CD14-positive monocyte (primary cell): ENCODE data around the gene TMEM184B. TPM values are rescaled to one million over a fixed set of nuclear protein-coding genes. Genes with fewer than 3 reads are reported as not detected.
A peak's percentile ranks its signal among the peaks of the same experiment; 100 is the strongest.

Experiments used
- DNase-seq, 3 donors: peaks; one replicate each; pipeline ENCODE4 v3.0.0-alpha.2; 2011 to 2022
- H2AFZ ChIP-seq: 2 replicates; pipeline ENCODE4 v1.6.0; 2012; ENCODE audit warnings: mild to moderate bottlenecking, low read depth, low read length, inconsistent platforms; ENCODE audit not compliant: insufficient read depth, poor library complexity, severe bottlenecking
- H3K27ac ChIP-seq, 2 donors: 1 replicate in 1 of 2; 2 replicates in 1 of 2; pipeline ENCODE4 v1.5.1; 2012 to 2013; ENCODE audit warnings: low read length in 2 of 2, control low read depth in 1 of 2, inconsistent platforms in 1 of 2, low read depth in 1 of 2, mild to moderate bottlenecking in 1 of 2
- H3K27me3 ChIP-seq, 2 donors: one replicate each; pipeline versions ENCODE4 v1.6.0 to v1.6.1; 2011 to 2013; ENCODE audit warnings: low read length in 2 of 2; ENCODE audit not compliant: control insufficient read depth in 2 of 2, insufficient read depth in 2 of 2
- H3K36me3 ChIP-seq, 2 donors: replicated peaks in 1 of 2; 1 replicate in 1 of 2; 2 replicates in 1 of 2; pipeline versions ENCODE4 v1.5.1 to v1.6.1; 2012 to 2013; ENCODE audit warnings: low read length in 2 of 2, control low read depth in 1 of 2, inconsistent platforms in 1 of 2, mild to moderate bottlenecking in 1 of 2; ENCODE audit not compliant: insufficient read depth in 2 of 2, control insufficient read depth in 1 of 2
- H3K4me1 ChIP-seq, 2 donors: 1 replicate in 1 of 2; 2 replicates in 1 of 2; pipeline versions ENCODE4 v1.5.1 to v1.6.1; 2012 to 2013; ENCODE audit warnings: low read length in 2 of 2, control low read depth in 1 of 2, inconsistent platforms in 1 of 2, mild to moderate bottlenecking in 1 of 2, moderate library complexity in 1 of 2; ENCODE audit not compliant: insufficient read depth in 2 of 2, control insufficient read depth in 1 of 2
- H3K4me2 ChIP-seq: replicated peaks from 2 replicates; pipeline ENCODE3; 2012; ENCODE audit warnings: low read length, moderate library complexity, mild to moderate bottlenecking; ENCODE audit not compliant: poor library complexity, severe bottlenecking; ENCODE audit errors: extremely low read depth
- H3K4me3 ChIP-seq, 3 experiments: fragments of 200-600 bp in 1 of 3; sonication (generic) in 1 of 3; replicated peaks in 1 of 3; 1 replicate in 2 of 3; 2 replicates in 1 of 3; pipeline ENCODE4 v1.5.1; 2011 to 2013; ENCODE audit warnings: low read length in 3 of 3, mild to moderate bottlenecking in 3 of 3, control low read depth in 2 of 3, low read depth in 2 of 3, inconsistent platforms in 1 of 3, moderate library complexity in 1 of 3
- H3K79me2 ChIP-seq: 2 replicates; pipeline ENCODE4 v1.6.0; 2012; ENCODE audit warnings: mild to moderate bottlenecking, control low read depth, inconsistent platforms, low read length, moderate library complexity; ENCODE audit not compliant: insufficient read depth
- H3K9ac ChIP-seq: 2 replicates; pipeline ENCODE4 v1.6.0; 2017; ENCODE audit warnings: low read length, mild to moderate bottlenecking; ENCODE audit not compliant: insufficient read depth, poor library complexity, severe bottlenecking
- H3K9me3 ChIP-seq, 2 donors: replicated peaks in 1 of 2; 1 replicate in 1 of 2; 2 replicates in 1 of 2; pipeline versions ENCODE4 v1.5.1 to v1.6.1; 2012 to 2013; ENCODE audit warnings: low read length in 2 of 2, control low read depth in 1 of 2; ENCODE audit not compliant: control insufficient read depth in 1 of 2, insufficient read depth in 1 of 2
- H4K20me1 ChIP-seq: 2 replicates; pipeline ENCODE4 v1.6.0; 2012; ENCODE audit warnings: mild to moderate bottlenecking, low read length, control low read depth, moderate library complexity; ENCODE audit not compliant: insufficient read depth
- H3K27ac Mint-ChIP-seq, 7 donors: one replicate each; pipeline ENCODE4 v1.8.0; 2020; ENCODE audit warnings: mild to moderate bottlenecking in 7 of 7, mixed read lengths in 7 of 7, moderate library complexity in 6 of 7, inconsistent platforms in 2 of 7
- H3K27me3 Mint-ChIP-seq, 3 donors: one replicate each; pipeline ENCODE4 v1.8.0; 2021 to 2022; ENCODE audit warnings: low read depth in 3 of 3, mild to moderate bottlenecking in 3 of 3, mixed read lengths in 3 of 3, moderate library complexity in 3 of 3, inconsistent platforms in 1 of 3
- H3K36me3 Mint-ChIP-seq, 2 donors: one replicate each; pipeline ENCODE4 v1.8.0; 2020; ENCODE audit warnings: mixed read lengths in 2 of 2, inconsistent platforms in 1 of 2, mild to moderate bottlenecking in 1 of 2
- H3K4me1 Mint-ChIP-seq: one replicate; pipeline ENCODE4 v1.8.0; 2020; ENCODE audit warnings: mild to moderate bottlenecking, mixed read lengths
- H3K4me3 Mint-ChIP-seq, 2 donors: one replicate each; pipeline ENCODE4 v1.8.0; 2020; ENCODE audit warnings: mild to moderate bottlenecking in 2 of 2, mixed read lengths in 2 of 2, moderate library complexity in 1 of 2
- H3K9me3 Mint-ChIP-seq, 7 donors: one replicate each; pipeline ENCODE4 v1.8.0; 2020 to 2022; ENCODE audit warnings: mixed read lengths in 7 of 7, mild to moderate bottlenecking in 6 of 7, moderate library complexity in 6 of 7, inconsistent platforms in 2 of 7
- WGBS: methylation state at CpG from one replicate; pipeline ENCODE4 v1.1.5; 2013; ENCODE audit warnings: missing lambda C conversion rate; ENCODE audit not compliant: insufficient coverage; 5-methylcytosine and 5-hydroxymethylcytosine counted together
- intact Hi-C, 2 donors: fragments of 100-400 bp; cut with micrococcal nuclease; formaldehyde crosslinking; loops; one replicate each; pipeline versions ENCODE4 v1.15.0 to v1.15.1; 2023
- polyA plus RNA-seq, 3 donors: library from polyadenylated mRNA; depleted of rRNA in 1 of 3; unstranded in 2 of 3; stranded (reverse) in 1 of 3; fragments of 300-500 nt in 2 of 3; fragments of >200 nt in 1 of 3; fragmentation: Illumina TruSeq in 2 of 3; gene quantifications; 1 replicate in 2 of 3; 2 replicates in 1 of 3; pipeline ENCODE4 v1.2.3, GENCODE V29; 2012 to 2021
- TF ChIP-seq, protein P1 (sequence below): fragments of 200-600 bp; IDR thresholded peaks from one replicate; pipeline ENCODE4 v1.8.0; 2022; ENCODE audit warnings: antibody characterized with exemption, mild to moderate bottlenecking

Gene TMEM184B
- polyA plus RNA-seq, 3 donors, result 7.4 to 17.7 (median 10.6) TPM

- no peak overlapping the region for H3K4me3 ChIP-seq
- WGBS, result 100% methylated on average over 1 of the region's 6 CpGs
- intact Hi-C loops, result no loop called here
- H3K9me3 ChIP-seq, result no peaks in the 10 kb centered on the region
- Mint-ChIP-seq H3K27me3 (peaks cover 0 to 5% (median 0%) of the 10 kb centered on the region in 3 donors), H3K4me1 (peaks cover 55% of the 10 kb centered on the region), H3K27ac (peak overlapping the region in 1 of 7 donors; percentile 3), H3K36me3 (peaks cover 8 to 24% of the 10 kb centered on the region in 2 donors), H3K9me3 (no peaks in the 10 kb centered on the region), H3K4me3 (no peak overlapping the region)
- H4K20me1 ChIP-seq, result peaks cover 34% of the 10 kb centered on the region
- no peak for DNase-seq
- H3K79me2 ChIP-seq, result peaks cover 39% of the 10 kb centered on the region
- no peak overlapping the region for H2AFZ ChIP-seq
- H3K9ac ChIP-seq, result no peak overlapping the region
- no peak overlapping the region for H3K4me2 ChIP-seq
- H3K27ac ChIP-seq, result no peak overlapping the region
- no peaks in the 10 kb centered on the region for H3K36me3 ChIP-seq
- TF ChIP-seq, protein P1, sequence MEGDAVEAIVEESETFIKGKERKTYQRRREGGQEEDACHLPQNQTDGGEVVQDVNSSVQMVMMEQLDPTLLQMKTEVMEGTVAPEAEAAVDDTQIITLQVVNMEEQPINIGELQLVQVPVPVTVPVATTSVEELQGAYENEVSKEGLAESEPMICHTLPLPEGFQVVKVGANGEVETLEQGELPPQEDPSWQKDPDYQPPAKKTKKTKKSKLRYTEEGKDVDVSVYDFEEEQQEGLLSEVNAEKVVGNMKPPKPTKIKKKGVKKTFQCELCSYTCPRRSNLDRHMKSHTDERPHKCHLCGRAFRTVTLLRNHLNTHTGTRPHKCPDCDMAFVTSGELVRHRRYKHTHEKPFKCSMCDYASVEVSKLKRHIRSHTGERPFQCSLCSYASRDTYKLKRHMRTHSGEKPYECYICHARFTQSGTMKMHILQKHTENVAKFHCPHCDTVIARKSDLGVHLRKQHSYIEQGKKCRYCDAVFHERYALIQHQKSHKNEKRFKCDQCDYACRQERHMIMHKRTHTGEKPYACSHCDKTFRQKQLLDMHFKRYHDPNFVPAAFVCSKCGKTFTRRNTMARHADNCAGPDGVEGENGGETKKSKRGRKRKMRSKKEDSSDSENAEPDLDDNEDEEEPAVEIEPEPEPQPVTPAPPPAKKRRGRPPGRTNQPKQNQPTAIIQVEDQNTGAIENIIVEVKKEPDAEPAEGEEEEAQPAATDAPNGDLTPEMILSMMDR, result no peak
- peaks cover 43 to 49% of the 10 kb centered on the region in 2 donors for H3K4me1 ChIP-seq
- no peaks in the 10 kb centered on the region for H3K27me3 ChIP-seq
These were observed 8.4 kb downstream of the TMEM184B start for GRCh38 chr22:38264322-38264843.

GRCh38 chr22:38262051-38262795 lies 10.6 kb downstream of the TMEM184B start:
- peaks cover 50% of the 10 kb centered on the region for H4K20me1 ChIP-seq
- H3K27me3 Mint-ChIP-seq, result peaks cover 0 to 5% (median 0%) of the 10 kb centered on the region in 3 donors
- H3K9me3 Mint-ChIP-seq, result peaks cover 0 to 2% (median 0%) of the 10 kb centered on the region in 7 donors
- 90% methylated on average over 16 of the region's 20 CpGs for whole genome bisulfite sequencing
- no peak overlapping the region for H3K4me2 ChIP-seq
- peak in 2 of 3 donors; percentile 11 to 15 for DNase-seq
- H3K4me1 ChIP-seq, result peaks cover 45 to 52% of the 10 kb centered on the region in 2 donors
- no peaks in the 10 kb centered on the region for H3K9me3 ChIP-seq
- H2AFZ ChIP-seq, result no peak overlapping the region
- no peaks in the 10 kb centered on the region for H3K36me3 ChIP-seq
- TF ChIP-seq, protein P1, result peak; percentile 48
- no peak overlapping the region for H3K9ac ChIP-seq
- intact Hi-C loops, result no loop called here
- H3K36me3 Mint-ChIP-seq, result peaks cover 8 to 22% of the 10 kb centered on the region in 2 donors
- H3K27me3 ChIP-seq, result no peaks in the 10 kb centered on the region
- peaks cover 62% of the 10 kb centered on the region for H3K4me1 Mint-ChIP-seq
- H3K4me3 ChIP-seq, result no peak overlapping the region
- peaks cover 31% of the 10 kb centered on the region for H3K79me2 ChIP-seq
- H3K27ac Mint-ChIP-seq, result peak overlapping the region in 3 of 7 donors; percentile 47 to 68 (median 56)
- H3K4me3 Mint-ChIP-seq, result no peak overlapping the region
- H3K27ac ChIP-seq, result no peak overlapping the region
